C4-2B (cell line): ENCODE measurements around the gene PA2G4.

Experiments
- CTCF ChIP-seq: fragments of 450-650 bp; conservative IDR thresholded peaks from 2 replicates; pipeline ENCODE4 v1.5.1; 2017; ENCODE audit warnings: mild to moderate bottlenecking
- ZFX ChIP-seq: fragments of 450-650 bp; IDR thresholded peaks from 2 replicates; pipeline ENCODE4 v1.6.1; 2017

GRCh38 chr12:56097738-56098137 is 6.6 kb upstream of the PA2G4 start:
- no peak for TF ChIP-seq CTCF
- no peak for TF ChIP-seq ZFX
